Measurements from ENCODE around the gene SKI.

DNA sequence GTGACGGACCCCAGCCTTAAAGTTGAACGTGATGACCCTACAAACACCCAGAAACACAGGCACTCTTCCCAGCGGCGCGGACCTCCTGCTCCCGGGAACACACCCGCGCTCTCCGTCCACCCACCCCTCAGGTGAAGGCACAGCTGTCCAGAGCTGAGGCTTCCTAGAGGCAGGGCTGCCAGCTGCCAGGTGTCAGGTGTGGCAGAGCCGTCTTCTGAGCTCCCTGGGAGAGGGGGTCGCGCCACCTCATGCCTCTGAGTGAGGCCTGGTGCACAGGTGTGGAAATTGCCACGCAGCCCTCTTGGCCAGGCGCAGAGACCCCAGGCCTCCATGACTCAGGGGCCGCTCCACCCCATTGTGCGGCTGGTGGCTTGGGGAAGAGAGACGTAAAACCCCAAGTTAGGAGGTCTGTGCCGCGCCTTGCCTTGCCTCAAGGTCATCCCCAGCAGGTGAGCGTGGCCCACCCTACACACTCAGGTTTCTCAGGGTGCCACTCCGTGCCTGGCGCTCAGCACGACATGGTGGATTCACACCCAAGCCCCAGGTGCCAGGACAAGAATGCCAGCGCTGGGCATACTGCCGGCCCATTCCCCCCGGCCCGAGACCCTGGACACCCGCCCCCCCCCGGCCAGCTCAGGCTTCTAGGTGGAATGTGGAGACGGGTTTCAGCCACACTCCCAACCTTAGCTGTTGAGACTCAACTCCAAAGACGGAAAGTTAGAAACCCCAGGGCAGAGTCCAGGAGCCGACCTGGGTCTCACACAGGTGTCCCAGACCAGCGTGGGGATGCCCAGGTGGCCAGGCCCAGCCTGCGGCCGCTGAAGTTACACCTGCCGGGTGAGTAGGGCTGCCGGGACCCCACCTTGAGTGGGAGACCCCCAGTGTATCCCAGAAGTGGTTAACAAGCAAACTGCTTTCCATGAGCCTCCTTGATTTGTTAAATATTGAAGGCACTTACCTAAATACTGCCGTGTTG is 42.0 kb upstream of the SKI start:
- TF ChIP-seq POLR2A (IDR thresholded peaks at IDR 0.05), result no peak
- TF ChIP-seq, protein P1, sequence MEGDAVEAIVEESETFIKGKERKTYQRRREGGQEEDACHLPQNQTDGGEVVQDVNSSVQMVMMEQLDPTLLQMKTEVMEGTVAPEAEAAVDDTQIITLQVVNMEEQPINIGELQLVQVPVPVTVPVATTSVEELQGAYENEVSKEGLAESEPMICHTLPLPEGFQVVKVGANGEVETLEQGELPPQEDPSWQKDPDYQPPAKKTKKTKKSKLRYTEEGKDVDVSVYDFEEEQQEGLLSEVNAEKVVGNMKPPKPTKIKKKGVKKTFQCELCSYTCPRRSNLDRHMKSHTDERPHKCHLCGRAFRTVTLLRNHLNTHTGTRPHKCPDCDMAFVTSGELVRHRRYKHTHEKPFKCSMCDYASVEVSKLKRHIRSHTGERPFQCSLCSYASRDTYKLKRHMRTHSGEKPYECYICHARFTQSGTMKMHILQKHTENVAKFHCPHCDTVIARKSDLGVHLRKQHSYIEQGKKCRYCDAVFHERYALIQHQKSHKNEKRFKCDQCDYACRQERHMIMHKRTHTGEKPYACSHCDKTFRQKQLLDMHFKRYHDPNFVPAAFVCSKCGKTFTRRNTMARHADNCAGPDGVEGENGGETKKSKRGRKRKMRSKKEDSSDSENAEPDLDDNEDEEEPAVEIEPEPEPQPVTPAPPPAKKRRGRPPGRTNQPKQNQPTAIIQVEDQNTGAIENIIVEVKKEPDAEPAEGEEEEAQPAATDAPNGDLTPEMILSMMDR (IDR thresholded peaks at IDR 0.05), result no peak
